H1 (cell line): Measurements from ENCODE around the gene CCDC138. TPM values are rescaled to one million over a fixed set of nuclear protein-coding genes. Genes with fewer than 3 reads are reported as not detected.

ENCODE experiments used
- CTCF ChIA-PET: fragments of 300-600 bp; sonication (Branson Sonifier 250); formaldehyde crosslinking; loops from one replicate; lab custom pipeline; 2021; ENCODE audit not compliant: partially characterized antibody; lab: Charles Lee
- POLR2A ChIA-PET: fragments of 300-600 bp; sonication (Branson Sonifier 250); formaldehyde crosslinking; loops from one replicate; lab custom pipeline; 2021; ENCODE audit warnings: inconsistent platforms; ENCODE audit not compliant: partially characterized antibody; lab: Charles Lee
- DNase-seq, 2 experiments: peaks; one replicate each; pipeline versions ENCODE4 v3.0.0 to v3.0.0-alpha.2; 2010 to 2022; ENCODE audit warnings: low spot score in 2 of 2, low read depth in 1 of 2, mixed read lengths in 1 of 2
- FAIRE-seq: peaks from 2 replicates; lab custom pipeline; 2011; peaks lifted over from hg19 to GRCh38; lab: Jason Lieb, UNC
- H2AFZ ChIP-seq: 2 replicates; pipeline ENCODE4 v1.8.1; 2012; ENCODE audit warnings: low read length, inconsistent platforms
- H2AK5ac ChIP-seq: 2 replicates; pipeline ENCODE4 v1.6.1; 2013; ENCODE audit warnings: low read depth, low read length
- H2BK120ac ChIP-seq: replicated peaks from 2 replicates; pipeline ENCODE3; 2013; ENCODE audit warnings: low read depth, low read length, inconsistent platforms
- H2BK12ac ChIP-seq: 2 replicates; pipeline ENCODE4 v1.6.1; 2013; ENCODE audit warnings: low read depth, low read length
- H2BK15ac ChIP-seq: 2 replicates; pipeline ENCODE4 v1.6.1; 2013; ENCODE audit warnings: low read length
- H2BK20ac ChIP-seq: 2 replicates; pipeline ENCODE4 v1.6.1; 2013; ENCODE audit warnings: low read length
- H2BK5ac ChIP-seq: 2 replicates; pipeline ENCODE4 v1.6.1; 2013; ENCODE audit warnings: low read depth, low read length
- H3K14ac ChIP-seq: 2 replicates; pipeline ENCODE4 v1.6.1; 2013; ENCODE audit warnings: inconsistent platforms; ENCODE audit not compliant: insufficient read length
- H3K18ac ChIP-seq: 2 replicates; pipeline ENCODE4 v1.6.1; 2013; ENCODE audit warnings: low read length; ENCODE audit errors: extremely low read depth
- H3K23ac ChIP-seq: 2 replicates; pipeline ENCODE4 v1.6.1; 2013; ENCODE audit warnings: inconsistent platforms; ENCODE audit not compliant: insufficient read length
- H3K23me2 ChIP-seq: 2 replicates; pipeline ENCODE4 v1.6.1; 2013; ENCODE audit warnings: low read depth, low read length
- H3K27ac ChIP-seq: 2 replicates; pipeline ENCODE4 v1.6.1; 2011; ENCODE audit warnings: low read depth, low read length, inconsistent platforms
- H3K27me3 ChIP-seq, 4 experiments: replicated peaks in 1 of 4; 1 replicate in 1 of 4; 2 replicates in 3 of 4; pipeline versions ENCODE4 v1.6.1 to v1.8.1; 2011 to 2013; ENCODE audit warnings: low read length in 3 of 4, mild to moderate bottlenecking in 3 of 4, inconsistent platforms in 2 of 4, mixed read lengths in 2 of 4, moderate library complexity in 1 of 4; ENCODE audit not compliant: control insufficient read depth in 3 of 4, insufficient read depth in 3 of 4; ENCODE audit errors: extremely low read depth in 1 of 4
- H3K36me3 ChIP-seq, 4 experiments: 2 replicates each; pipeline versions ENCODE4 v1.6.1 to v1.8.1; 2011 to 2013; ENCODE audit warnings: mild to moderate bottlenecking in 4 of 4, low read length in 3 of 4, moderate library complexity in 2 of 4, control low read depth in 1 of 4, inconsistent platforms in 1 of 4; ENCODE audit not compliant: insufficient read depth in 4 of 4, control insufficient read depth in 2 of 4
- H3K4ac ChIP-seq: replicated peaks from 2 replicates; pipeline ENCODE3; 2013; ENCODE audit warnings: low read length, low read depth, mixed read lengths, inconsistent platforms; ENCODE audit not compliant: insufficient read length
- H3K4me1 ChIP-seq, 4 experiments: replicated peaks in 1 of 4; 1 replicate in 1 of 4; 2 replicates in 3 of 4; pipeline versions ENCODE4 v1.6.1 to v1.8.1; 2011 to 2013; ENCODE audit warnings: low read length in 3 of 4, inconsistent platforms in 2 of 4, mixed read lengths in 1 of 4; ENCODE audit not compliant: insufficient read depth in 4 of 4, control insufficient read depth in 3 of 4
- H3K4me2 ChIP-seq, 2 experiments: 2 replicates each; pipeline versions ENCODE4 v1.6.1 to v1.8.1; 2011 to 2013; ENCODE audit warnings: low read depth in 2 of 2, low read length in 2 of 2, control low read depth in 1 of 2, inconsistent platforms in 1 of 2, mild to moderate bottlenecking in 1 of 2; ENCODE audit not compliant: insufficient read depth in 1 of 2
- H3K4me3 ChIP-seq, 4 experiments: fragments of 200-600, 300-600 bp in 1 of 4; sonication (generic), shearing (Covaris generic), sonication (Bioruptor Twin) in 1 of 4; 2 replicates each; pipeline versions ENCODE4 v1.5.1 to v1.8.1; 2011 to 2016; ENCODE audit warnings: low read length in 4 of 4, low read depth in 3 of 4, control low read depth in 2 of 4, inconsistent platforms in 2 of 4, mild to moderate bottlenecking in 2 of 4, mixed read lengths in 1 of 4, moderate library complexity in 1 of 4; ENCODE audit not compliant: insufficient read depth in 2 of 4; ENCODE audit errors: extremely low read depth in 1 of 4
- H3K56ac ChIP-seq: replicated peaks from 2 replicates; pipeline ENCODE3; 2013; ENCODE audit warnings: low read depth, mild to moderate bottlenecking, mixed read lengths, low read length, inconsistent platforms; ENCODE audit not compliant: insufficient read length
- H3K79me1 ChIP-seq: 2 replicates; pipeline ENCODE4 v1.6.1; 2013; ENCODE audit warnings: low read depth, low read length, control low read depth
- H3K79me2 ChIP-seq, 2 experiments: 2 replicates each; pipeline versions ENCODE4 v1.6.1 to v1.8.1; 2012 to 2013; ENCODE audit warnings: low read length in 2 of 2, mild to moderate bottlenecking in 2 of 2, inconsistent platforms in 1 of 2; ENCODE audit not compliant: insufficient read depth in 2 of 2, control insufficient read depth in 1 of 2
- H3K9ac ChIP-seq, 4 experiments: replicated peaks in 1 of 4; 1 replicate in 1 of 4; 2 replicates in 3 of 4; pipeline versions ENCODE4 v1.6.1 to v1.8.1; 2011 to 2013; ENCODE audit warnings: low read depth in 3 of 4, low read length in 3 of 4, control low read depth in 2 of 4, mild to moderate bottlenecking in 2 of 4, moderate library complexity in 2 of 4, inconsistent platforms in 1 of 4; ENCODE audit errors: extremely low read depth in 1 of 4
- H3K9me3 ChIP-seq, 2 experiments: 2 replicates each; pipeline versions ENCODE4 v1.6.1 to v1.8.1; 2012 to 2013; ENCODE audit warnings: mild to moderate bottlenecking in 2 of 2, moderate library complexity in 2 of 2, control low read depth in 1 of 2, inconsistent platforms in 1 of 2, low read depth in 1 of 2, low read length in 1 of 2, mixed read lengths in 1 of 2; ENCODE audit not compliant: insufficient read depth in 2 of 2
- H4K20me1 ChIP-seq, 2 experiments: replicated peaks in 1 of 2; 2 replicates each; pipeline versions ENCODE3 to v1.8.1; 2011 to 2013; ENCODE audit warnings: inconsistent platforms in 2 of 2, low read length in 2 of 2, mild to moderate bottlenecking in 1 of 2; ENCODE audit not compliant: insufficient read depth in 2 of 2, control insufficient read depth in 1 of 2
- H4K5ac ChIP-seq: 2 replicates; pipeline ENCODE4 v1.6.1; 2013; ENCODE audit warnings: low read length, low read depth, mixed read lengths, inconsistent platforms; ENCODE audit not compliant: insufficient read length
- H4K8ac ChIP-seq: 2 replicates; pipeline ENCODE4 v1.8.0; 2013; ENCODE audit warnings: mild to moderate bottlenecking, moderate library complexity, low read length, inconsistent platforms; ENCODE audit not compliant: insufficient read depth; ENCODE audit errors: extremely low read depth
- H4K91ac ChIP-seq: replicated peaks from 2 replicates; pipeline ENCODE3; 2013; ENCODE audit warnings: low read length, mixed read lengths, inconsistent platforms; ENCODE audit not compliant: insufficient read length
- CBX8 ChIP-seq: fragments of 300-800, 300-1000 bp; sonication (generic); IDR thresholded peaks from 2 replicates; pipeline ENCODE4 v1.7.1; 2016; ENCODE audit warnings: low read depth, low read length, borderline replicate concordance
- CHD1 ChIP-seq: IDR thresholded peaks from 2 replicates; pipeline ENCODE4 v1.6.1; 2012; ENCODE audit warnings: low read depth, low read length, improper control_type of control experiment
- CHD2 ChIP-seq: IDR thresholded peaks from 2 replicates; pipeline ENCODE4 v1.6.1; 2012; ENCODE audit warnings: low read length, improper control_type of control experiment
- GTF2F1 ChIP-seq: IDR thresholded peaks from 2 replicates; pipeline ENCODE4 v1.6.1; 2012; ENCODE audit warnings: low read depth, low read length, improper control_type of control experiment, borderline replicate concordance
- HDAC2 ChIP-seq, 2 experiments: fragments of 300-600 bp in 1 of 2; sonication (generic) in 1 of 2; IDR thresholded peaks; 2 replicates each; pipeline ENCODE4 v1.6.1; 2011 to 2012; ENCODE audit warnings: low read depth in 2 of 2, low read length in 2 of 2, mild to moderate bottlenecking in 2 of 2, moderate library complexity in 2 of 2, borderline replicate concordance in 1 of 2, inconsistent platforms in 1 of 2
- KDM1A ChIP-seq: fragments of 200-600, 300-600 bp; sonication (generic); IDR thresholded peaks from 2 replicates; pipeline ENCODE4 v1.7.1; 2016; ENCODE audit warnings: mild to moderate bottlenecking, low read length, borderline replicate concordance
- KDM4A ChIP-seq: IDR thresholded peaks from one replicate; pipeline ENCODE4 v1.7.1; 2012; ENCODE audit warnings: low read depth, mild to moderate bottlenecking, moderate library complexity, low read length, inconsistent platforms; ENCODE audit not compliant: severe bottlenecking
- SIN3A ChIP-seq, 2 experiments: IDR thresholded peaks in 1 of 2; conservative IDR thresholded peaks in 1 of 2; 2 replicates each; pipeline ENCODE4 v1.6.1; 2011 to 2012; ENCODE audit warnings: low read length in 2 of 2, improper control_type of control experiment in 1 of 2, low read depth in 1 of 2, mild to moderate bottlenecking in 1 of 2
- SP4 ChIP-seq: IDR thresholded peaks from 2 replicates; pipeline ENCODE4 v1.6.1; 2012; ENCODE audit warnings: low read length, inconsistent platforms
- SUZ12 ChIP-seq: fragments of 200-600 bp; sonication (generic); IDR thresholded peaks from 2 replicates; pipeline ENCODE4 v1.6.1; 2012; ENCODE audit warnings: mild to moderate bottlenecking, inconsistent platforms, low read length, moderate library complexity, mixed read lengths
- USF2 ChIP-seq: IDR thresholded peaks from 2 replicates; pipeline ENCODE4 v1.6.1; 2011; ENCODE audit warnings: low read length, improper control_type of control experiment
- YY1 ChIP-seq: IDR thresholded peaks from 2 replicates; pipeline ENCODE4 v1.6.1; 2011; ENCODE audit warnings: low read depth, mild to moderate bottlenecking, low read length
- ZNF274 ChIP-seq: IDR thresholded peaks from 2 replicates; pipeline ENCODE4 v1.7.0; 2012; ENCODE audit warnings: low read length, borderline replicate concordance; ENCODE audit errors: extremely low read depth
- WGBS, 2 experiments: shearing (Covaris generic) in 1 of 2; methylation state at CpG; one replicate each; pipeline versions ENCODE4 v1.1.6 to v1.1.7; 2013 to 2015; ENCODE audit warnings: low lambda C conversion rate in 2 of 2, mixed read lengths in 2 of 2, inconsistent platforms in 1 of 2, low coverage in 1 of 2, missing lambda C conversion rate in 1 of 2; ENCODE audit not compliant: insufficient replicate concordance in 2 of 2, insufficient coverage in 1 of 2, insufficient read length in 1 of 2; ENCODE audit errors: extremely low coverage in 1 of 2, missing lambda C conversion rate in 1 of 2; 5-methylcytosine and 5-hydroxymethylcytosine counted together
- polyA plus RNA-seq, 7 experiments: library from polyadenylated mRNA; depleted of rRNA in 3 of 7; stranded (reverse) in 5 of 7; unstranded in 2 of 7; fragments of >200 nt in 5 of 7; fragments of 200-250 nt in 2 of 7; gene quantifications; 1 replicate in 5 of 7; 2 replicates in 1 of 7; 4 replicates in 1 of 7; pipeline versions ENCODE4 v1.2.1 to v1.2.3, GENCODE V29; 2011 to 2013; ENCODE audit warnings: missing spikeins in 2 of 7, mixed read lengths in 2 of 7
- total RNA-seq: library from RNA; stranded (reverse); fragmentation: NEBNext Ultra II Directional; extraction: Animal tissue kit (Norgen Biotek cat#: 25700); gene quantifications from 2 replicates; pipeline ENCODE4 v1.2.1, GENCODE V29; 2021

CCDC138 gene
- total and polyA plus RNA-seq, 2 of the 8 experiments (the other 6 are each of a cell fraction or from before 2014, with no cell fraction given): 8.3 to 29.8 TPM

- no peak overlapping the region for H3K14ac ChIP-seq
- H3K4me3 ChIP-seq: peak overlapping the region; percentile 63 to 82 (median 74)
- H3K4me2 ChIP-seq: peak overlapping the region; percentile 67 to 92
- CTCF ChIA-PET: interaction anchor here (0.7 to 1.1 kb wide), 2 partner anchors 12 to 352 kb away, joined by 4 read pairs; no protein-coding TSS in a partner anchor
- no peak overlapping the region for H2BK12ac ChIP-seq
- no peak for DNase-seq
- no peaks in the 10 kb centered on the region for H3K79me1 ChIP-seq
- H3K18ac ChIP-seq: no peak overlapping the region
- H2AK5ac ChIP-seq: no peak overlapping the region
- peaks cover 1 to 6% of the 10 kb centered on the region in 2 experiments for H4K20me1 ChIP-seq
- H2BK20ac ChIP-seq: no peak overlapping the region
- no peak for FAIRE-seq
- no peak overlapping the region for H2AFZ ChIP-seq
- peaks cover 5% of the 10 kb centered on the region; the same call in 1 of the 2 replicates for H3K23me2 ChIP-seq
- H3K4me1 ChIP-seq: no peaks in the 10 kb centered on the region; a peak in 1 of 7 replicates
- no peaks in the 10 kb centered on the region for H3K27me3 ChIP-seq
- H4K91ac ChIP-seq: no peak overlapping the region
- no peak overlapping the region for H3K4ac ChIP-seq
- H3K56ac ChIP-seq: no peak overlapping the region
- no peak overlapping the region; the same call in 1 of the 2 replicates for H3K27ac ChIP-seq
- WGBS, 2 experiments: 0% methylated on average over 1 of the region's 1 CpG; no CpG with 5 or more reads in 1 of the 2 experiments
- H3K9me3 ChIP-seq: no peaks in the 10 kb centered on the region
- POLR2A ChIA-PET: interaction anchor here (0.6 to 1.2 kb wide), 3 partner anchors 27 to 160 kb away, joined by 3 read pairs; no protein-coding TSS in a partner anchor
- no peak overlapping the region for H2BK120ac ChIP-seq
- H3K79me2 ChIP-seq: peaks cover 0 to 18% of the 10 kb centered on the region in 2 experiments; a peak in 3 of 4 replicates
- H4K5ac ChIP-seq: no peak overlapping the region
- peaks cover 10 to 49% (median 22%) of the 10 kb centered on the region in 4 experiments for H3K36me3 ChIP-seq
- no peak overlapping the region for H2BK5ac ChIP-seq
- peak overlapping the region in 3 of 4 experiments; percentile 26 to 37 (median 34); a peak in 1 of 7 replicates for H3K9ac ChIP-seq
- no peak overlapping the region for H2BK15ac ChIP-seq
- no peak overlapping the region for H3K23ac ChIP-seq
- no peak overlapping the region for H4K8ac ChIP-seq
- TF ChIP-seq SP4 (no peak), KDM1A (no peak), YY1 (no peak), SUZ12 (no peak), USF2 (no peak), CHD2 (no peak), KDM4A (no peak), ZNF274 (no peak), SIN3A (conservative IDR thresholded peaks at IDR 0.05 in 1 of 2, IDR thresholded peaks at IDR 0.05 in 1 of 2; ENCODE audit: low read depth in 1 of 2, low read length in 2 of 2) (no peak), HDAC2 (IDR thresholded peaks at IDR 0.05; ENCODE audit: borderline replicate concordance in 1 of 2, low read depth in 2 of 2, low read length in 2 of 2) (no peak), GTF2F1 (no peak), CBX8 (no peak), CHD1 (no peak)
These were observed 590 bp upstream of the CCDC138 start for GRCh38 chr2:108786008-108786353.
